ENCODE data around the gene DENND6A.

DNA sequence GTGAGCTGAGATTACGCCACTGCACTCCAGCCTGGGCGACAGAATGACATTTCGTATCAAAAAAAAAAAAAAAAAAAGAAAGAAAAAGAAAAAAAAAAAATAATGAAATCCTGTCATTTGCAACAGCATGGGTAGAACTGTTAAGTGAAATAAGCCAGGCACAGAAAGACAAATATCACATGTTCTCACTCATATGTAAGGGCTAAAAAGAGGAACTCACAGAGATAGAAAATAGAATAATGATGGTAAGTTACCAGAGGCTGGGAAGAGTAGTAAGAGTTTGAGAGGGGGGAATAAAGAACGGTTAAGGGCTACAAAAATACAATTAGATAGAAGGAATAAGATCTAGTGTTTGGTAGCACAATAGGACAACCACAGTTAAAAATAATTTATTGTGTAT lies 19.7 kb downstream of the DENND6A start:
- TF ChIP-seq EZH2 (IDR thresholded peaks at IDR 0.05; ENCODE audit: low read length, missing control alignments) = no peak
- TF ChIP-seq, protein P1, sequence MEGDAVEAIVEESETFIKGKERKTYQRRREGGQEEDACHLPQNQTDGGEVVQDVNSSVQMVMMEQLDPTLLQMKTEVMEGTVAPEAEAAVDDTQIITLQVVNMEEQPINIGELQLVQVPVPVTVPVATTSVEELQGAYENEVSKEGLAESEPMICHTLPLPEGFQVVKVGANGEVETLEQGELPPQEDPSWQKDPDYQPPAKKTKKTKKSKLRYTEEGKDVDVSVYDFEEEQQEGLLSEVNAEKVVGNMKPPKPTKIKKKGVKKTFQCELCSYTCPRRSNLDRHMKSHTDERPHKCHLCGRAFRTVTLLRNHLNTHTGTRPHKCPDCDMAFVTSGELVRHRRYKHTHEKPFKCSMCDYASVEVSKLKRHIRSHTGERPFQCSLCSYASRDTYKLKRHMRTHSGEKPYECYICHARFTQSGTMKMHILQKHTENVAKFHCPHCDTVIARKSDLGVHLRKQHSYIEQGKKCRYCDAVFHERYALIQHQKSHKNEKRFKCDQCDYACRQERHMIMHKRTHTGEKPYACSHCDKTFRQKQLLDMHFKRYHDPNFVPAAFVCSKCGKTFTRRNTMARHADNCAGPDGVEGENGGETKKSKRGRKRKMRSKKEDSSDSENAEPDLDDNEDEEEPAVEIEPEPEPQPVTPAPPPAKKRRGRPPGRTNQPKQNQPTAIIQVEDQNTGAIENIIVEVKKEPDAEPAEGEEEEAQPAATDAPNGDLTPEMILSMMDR (conservative IDR thresholded peaks at IDR 0.05 in 1 of 2, IDR thresholded peaks at IDR 0.05 in 1 of 2; ENCODE audit: low read depth in 1 of 2, low read length in 2 of 2) = no peak

Data from fibroblast of lung (primary cell).